ENCODE data around the gene ATAD5.

DNA sequence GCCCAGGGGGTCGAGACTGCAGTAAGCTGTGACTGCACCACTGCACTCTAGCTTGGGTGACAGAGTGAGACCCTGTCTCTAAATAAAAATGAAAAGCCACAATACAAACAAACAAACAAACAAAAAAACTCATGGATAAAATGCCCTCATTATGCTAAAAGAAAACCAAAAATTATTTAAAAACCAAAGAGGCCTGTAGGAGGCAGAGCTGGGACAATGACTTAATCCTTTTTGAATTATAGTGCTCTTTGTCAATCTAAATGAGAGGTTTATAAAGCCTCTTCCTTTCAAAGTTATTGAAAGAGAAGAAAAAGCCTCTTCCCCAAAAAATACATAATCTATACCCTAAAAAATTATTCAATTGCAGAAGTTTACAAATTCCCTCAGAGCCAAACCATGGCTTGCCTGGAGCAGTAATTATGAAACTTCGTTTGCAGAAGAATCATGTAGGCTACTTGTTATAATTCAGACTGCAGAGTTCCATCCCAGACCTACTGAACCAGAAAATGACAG, 25.8 kb upstream of the ATAD5 start:
- TF ChIP-seq, protein P1, sequence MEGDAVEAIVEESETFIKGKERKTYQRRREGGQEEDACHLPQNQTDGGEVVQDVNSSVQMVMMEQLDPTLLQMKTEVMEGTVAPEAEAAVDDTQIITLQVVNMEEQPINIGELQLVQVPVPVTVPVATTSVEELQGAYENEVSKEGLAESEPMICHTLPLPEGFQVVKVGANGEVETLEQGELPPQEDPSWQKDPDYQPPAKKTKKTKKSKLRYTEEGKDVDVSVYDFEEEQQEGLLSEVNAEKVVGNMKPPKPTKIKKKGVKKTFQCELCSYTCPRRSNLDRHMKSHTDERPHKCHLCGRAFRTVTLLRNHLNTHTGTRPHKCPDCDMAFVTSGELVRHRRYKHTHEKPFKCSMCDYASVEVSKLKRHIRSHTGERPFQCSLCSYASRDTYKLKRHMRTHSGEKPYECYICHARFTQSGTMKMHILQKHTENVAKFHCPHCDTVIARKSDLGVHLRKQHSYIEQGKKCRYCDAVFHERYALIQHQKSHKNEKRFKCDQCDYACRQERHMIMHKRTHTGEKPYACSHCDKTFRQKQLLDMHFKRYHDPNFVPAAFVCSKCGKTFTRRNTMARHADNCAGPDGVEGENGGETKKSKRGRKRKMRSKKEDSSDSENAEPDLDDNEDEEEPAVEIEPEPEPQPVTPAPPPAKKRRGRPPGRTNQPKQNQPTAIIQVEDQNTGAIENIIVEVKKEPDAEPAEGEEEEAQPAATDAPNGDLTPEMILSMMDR (IDR thresholded peaks at IDR 0.05 in 4 of 5, conservative IDR thresholded peaks at IDR 0.05 in 1 of 5) = no peak
- TF ChIP-seq POLR2A (IDR thresholded peaks at IDR 0.05) = no peak

Measured in gastrocnemius medialis (tissue), 4 donors.